ENCODE measurements around the gene FAM20A. TPM values are rescaled to one million over a fixed set of nuclear protein-coding genes. Genes with fewer than 3 reads are reported as not detected.
A peak's percentile ranks its signal among the peaks of the same experiment; 100 is the strongest.
"Not testable (repeated sequence)": the region's sequence is repeated elsewhere in the genome, so short reads cannot be mapped to it uniquely, and the experiment has no call there.

Gene FAM20A
- polyA plus RNA-seq, 1 donor from 2014 or later = not detected

- no peaks in the 10 kb centered on the region for H3K9me3 Mint-ChIP-seq
- no peaks in the 10 kb centered on the region for H3K27me3 Mint-ChIP-seq
- no peak overlapping the region for H3K4me3 Mint-ChIP-seq
- H3K36me3 Mint-ChIP-seq = peaks cover 2% of the 10 kb centered on the region
- peak overlapping the region in 1 of 3 donors; percentile 14 for H3K27ac Mint-ChIP-seq
- H3K4me1 Mint-ChIP-seq = peaks cover 9 to 16% (median 14%) of the 10 kb centered on the region in 3 donors
Observed at GRCh38 chr17:68541816-68542215, 59.4 kb downstream of the FAM20A start.

- Mint-ChIP-seq H3K4me1 (peaks cover 9 to 16% (median 14%) of the 10 kb centered on the region in 3 donors), H3K9me3 (no peaks in the 10 kb centered on the region), H3K36me3 (peaks cover 2% of the 10 kb centered on the region), H3K4me3 (no peak overlapping the region), H3K27ac (no peak overlapping the region), H3K27me3 (no peaks in the 10 kb centered on the region)
Observed at GRCh38 chr17:68540981-68541380, 60.2 kb downstream of the FAM20A start.

GRCh38 chr17:68539548-68540467 is 61.4 kb downstream of the FAM20A start:
- H3K9me3 Mint-ChIP-seq = no peaks in the 10 kb centered on the region
- H3K27me3 Mint-ChIP-seq = no peaks in the 10 kb centered on the region
- peak overlapping the region; percentile 3 to 89 (median 52) for H3K27ac Mint-ChIP-seq
- H3K4me3 Mint-ChIP-seq = peak overlapping the region in 2 of 4 donors; percentile 32 to 57
- peaks cover 9 to 16% (median 14%) of the 10 kb centered on the region in 3 donors for H3K4me1 Mint-ChIP-seq
- H3K36me3 Mint-ChIP-seq = peaks cover 2% of the 10 kb centered on the region

- H3K4me3 Mint-ChIP-seq = no peak overlapping the region
- H3K27ac Mint-ChIP-seq = peak overlapping the region in 1 of 3 donors; percentile 53
- H3K36me3 Mint-ChIP-seq = peaks cover 1% of the 10 kb centered on the region
- H3K4me1 Mint-ChIP-seq = peaks cover 6 to 16% (median 14%) of the 10 kb centered on the region in 3 donors
- H3K9me3 Mint-ChIP-seq = no peaks in the 10 kb centered on the region
- H3K27me3 Mint-ChIP-seq = no peaks in the 10 kb centered on the region
Observed at GRCh38 chr17:68535922-68536321, 65.2 kb downstream of the FAM20A start.

- peaks cover 1% of the 10 kb centered on the region for H3K36me3 Mint-ChIP-seq
- H3K27ac Mint-ChIP-seq = no peak overlapping the region
- no peaks in the 10 kb centered on the region for H3K27me3 Mint-ChIP-seq
- H3K4me1 Mint-ChIP-seq = peaks cover 4 to 8% (median 7%) of the 10 kb centered on the region in 3 donors
- H3K4me3 Mint-ChIP-seq = no peak overlapping the region
- H3K9me3 Mint-ChIP-seq = no peaks in the 10 kb centered on the region
Observed at GRCh38 chr17:68534695-68535088, 66.5 kb downstream of the FAM20A start.

- peaks cover 0 to 2% (median 1%) of the 10 kb centered on the region in 3 donors for H3K4me1 Mint-ChIP-seq
- no peaks in the 10 kb centered on the region for H3K27me3 Mint-ChIP-seq
- no peaks in the 10 kb centered on the region for H3K9me3 Mint-ChIP-seq
- H3K4me3 Mint-ChIP-seq = no peak overlapping the region
- no peak overlapping the region for H3K27ac Mint-ChIP-seq
- peaks cover 1% of the 10 kb centered on the region for H3K36me3 Mint-ChIP-seq
Observed at GRCh38 chr17:68533887-68534694, 67.1 kb downstream of the FAM20A start.

GRCh38 chr17:68532826-68533225 is 68.3 kb downstream of the FAM20A start:
- peaks cover 1% of the 10 kb centered on the region for H3K36me3 Mint-ChIP-seq
- H3K4me3 Mint-ChIP-seq = no peak overlapping the region
- H3K27me3 Mint-ChIP-seq = no peaks in the 10 kb centered on the region
- no peak overlapping the region for H3K27ac Mint-ChIP-seq
- H3K4me1 Mint-ChIP-seq = no peaks in the 10 kb centered on the region
- no peaks in the 10 kb centered on the region for H3K9me3 Mint-ChIP-seq

- no peaks in the 10 kb centered on the region for H3K9me3 Mint-ChIP-seq
- peak overlapping the region in 1 of 3 donors; percentile 47 for H3K27ac Mint-ChIP-seq
- peaks cover 1% of the 10 kb centered on the region for H3K36me3 Mint-ChIP-seq
Observed at GRCh38 chr17:68531252-68531651, 69.9 kb downstream of the FAM20A start.

GRCh38 chr17:68527314-68527713 is 73.9 kb downstream of the FAM20A start:
- H3K27ac Mint-ChIP-seq = no peak overlapping the region
- H3K36me3 Mint-ChIP-seq = peaks cover 3% of the 10 kb centered on the region
- no peaks in the 10 kb centered on the region for H3K4me1 Mint-ChIP-seq
- no peak overlapping the region for H3K4me3 Mint-ChIP-seq
- H3K9me3 Mint-ChIP-seq = no peaks in the 10 kb centered on the region
- no peaks in the 10 kb centered on the region for H3K27me3 Mint-ChIP-seq

More at GRCh38 chr17:68531252-68531651, 69.9 kb downstream of the FAM20A start:
- H3K4me3 Mint-ChIP-seq = no peak overlapping the region
- H3K27me3 Mint-ChIP-seq = no peaks in the 10 kb centered on the region
- no peaks in the 10 kb centered on the region for H3K4me1 Mint-ChIP-seq

GRCh38 chr17:68526548-68526947 is 74.6 kb downstream of the FAM20A start:
- H3K9me3 Mint-ChIP-seq = no peaks in the 10 kb centered on the region
- peak overlapping the region in 1 of 3 donors; percentile 80 for H3K27ac Mint-ChIP-seq
- peaks cover 0 to 1% (median 0%) of the 10 kb centered on the region in 3 donors for H3K4me1 Mint-ChIP-seq
- H3K4me3 Mint-ChIP-seq = no peak overlapping the region
- H3K36me3 Mint-ChIP-seq = peaks cover 3% of the 10 kb centered on the region
- no peaks in the 10 kb centered on the region for H3K27me3 Mint-ChIP-seq

GRCh38 chr17:68522266-68522665 is 78.9 kb downstream of the FAM20A start:
- Mint-ChIP-seq H3K27me3 (no peaks in the 10 kb centered on the region), H3K27ac (no peak overlapping the region), H3K4me3 (no peak overlapping the region), H3K9me3 (no peaks in the 10 kb centered on the region), H3K36me3 (peaks cover 6% of the 10 kb centered on the region), H3K4me1 (peaks cover 9 to 27% (median 13%) of the 10 kb centered on the region in 3 donors)

- H3K4me3 Mint-ChIP-seq = no peak overlapping the region
- H3K9me3 Mint-ChIP-seq = no peaks in the 10 kb centered on the region
- peaks cover 11% of the 10 kb centered on the region for H3K36me3 Mint-ChIP-seq
- H3K27ac Mint-ChIP-seq = no peak overlapping the region
- no peaks in the 10 kb centered on the region for H3K27me3 Mint-ChIP-seq
- peaks cover 16 to 37% (median 25%) of the 10 kb centered on the region in 3 donors for H3K4me1 Mint-ChIP-seq
Observed at GRCh38 chr17:68519911-68520310, 81.3 kb downstream of the FAM20A start.

- not testable (repeated sequence) for H3K9me3 Mint-ChIP-seq, H3K36me3 Mint-ChIP-seq, H3K27me3 Mint-ChIP-seq
- H3K4me1 Mint-ChIP-seq = peaks cover 25 to 45% (median 32%) of the 10 kb centered on the region in 3 donors
- peak overlapping the region in 1 of 4 donors; percentile 20 for H3K4me3 Mint-ChIP-seq
- peak overlapping the region; percentile 50 to 80 (median 72) for H3K27ac Mint-ChIP-seq
Observed at GRCh38 chr17:68519051-68519450, 82.1 kb downstream of the FAM20A start.

- no peaks in the 10 kb centered on the region for H3K9me3 Mint-ChIP-seq
- H3K27ac Mint-ChIP-seq = peak overlapping the region; percentile 63 to 83 (median 80)
- H3K4me3 Mint-ChIP-seq = no peak overlapping the region
- peaks cover 33 to 53% (median 40%) of the 10 kb centered on the region in 3 donors for H3K4me1 Mint-ChIP-seq
- H3K27me3 Mint-ChIP-seq = no peaks in the 10 kb centered on the region
- H3K36me3 Mint-ChIP-seq = peaks cover 10% of the 10 kb centered on the region
Observed at GRCh38 chr17:68518063-68518815, 82.9 kb downstream of the FAM20A start.

Measured in IgD-negative memory B cell (primary cell).